ENCODE results near the gene FGF3.
A peak's percentile ranks its signal among the peaks of the same experiment; 100 is the strongest.

Gene FGF3

DNA sequence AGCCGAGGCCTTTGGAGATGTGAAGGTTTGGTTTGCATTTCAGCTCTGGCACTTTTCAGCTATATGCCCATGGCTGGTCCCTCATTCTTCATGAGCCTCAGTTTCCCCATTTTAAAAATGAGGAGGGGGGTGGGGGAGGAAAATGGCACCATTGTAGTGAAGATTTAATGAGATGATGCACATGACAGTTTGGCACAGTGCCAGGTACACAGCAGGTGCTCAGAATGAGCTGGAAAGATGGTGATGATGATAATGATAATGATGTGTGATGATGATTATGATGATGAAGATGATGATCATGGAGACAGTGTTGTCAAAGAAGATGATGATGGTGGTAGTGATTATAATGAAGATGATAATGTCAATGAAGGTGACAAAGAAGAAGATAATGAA, 24.3 kb upstream of the FGF3 start:
- DNase-seq, result no peak

GRCh38 chr11:69842746-69843528, 23.7 kb upstream of the FGF3 start:
- DNase-seq, result no peak

- DNase-seq, result no peak
Measured at GRCh38 chr11:69841859-69842698, 22.9 kb upstream of the FGF3 start.

DNA sequence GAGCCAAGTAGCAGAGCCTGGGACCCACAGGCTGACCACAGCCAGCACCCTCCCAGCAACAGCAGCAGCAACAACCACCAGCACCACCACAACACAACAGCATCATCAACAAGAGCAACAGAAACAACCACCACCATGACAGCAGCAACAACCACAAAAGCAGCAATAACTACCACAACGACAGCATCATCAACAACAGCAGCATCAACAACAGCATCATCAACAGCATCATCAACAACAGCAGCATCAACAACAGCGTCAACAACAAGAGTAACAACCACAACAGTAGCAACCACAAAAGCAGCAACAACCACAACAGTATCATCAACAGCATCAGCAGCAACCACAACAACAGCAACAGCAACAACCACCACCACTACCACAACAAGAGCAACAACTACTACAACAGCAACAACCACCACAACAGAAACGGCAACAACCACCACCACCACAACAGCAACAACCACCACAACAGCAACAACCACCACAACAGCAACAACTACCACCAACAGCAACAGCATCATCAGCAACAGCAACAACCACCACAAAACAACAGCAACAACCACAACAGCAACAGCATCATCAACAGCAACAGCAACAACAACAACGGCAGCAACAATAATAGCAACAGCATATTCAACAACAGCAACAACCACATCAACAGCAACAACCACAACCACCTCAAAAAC, 22.1 kb upstream of the FGF3 start:
- DNase-seq, result no peak

- no peak for DNase-seq
Measured at GRCh38 chr11:69840371-69841169, 21.4 kb upstream of the FGF3 start.

DNA sequence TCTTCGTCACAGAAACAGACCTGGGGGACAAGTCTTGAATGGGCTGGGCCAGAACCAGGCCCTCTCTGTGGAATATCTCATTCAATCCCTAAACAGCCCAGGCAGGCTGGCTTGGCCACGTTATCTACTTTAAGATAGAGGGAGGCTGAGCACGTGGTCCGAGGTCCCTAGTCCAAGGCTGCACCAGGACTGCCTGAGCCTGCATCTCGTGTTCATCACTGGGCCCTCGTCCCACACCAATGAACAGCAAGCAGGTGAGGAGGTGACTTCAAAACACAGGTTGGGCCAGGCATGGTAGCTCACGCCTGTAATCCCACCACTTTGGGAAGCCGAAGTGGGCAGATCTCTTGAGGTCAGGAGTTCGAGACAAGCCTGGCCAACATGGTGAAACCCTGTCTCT, 20.3 kb upstream of the FGF3 start:
- no peak for DNase-seq

DNA sequence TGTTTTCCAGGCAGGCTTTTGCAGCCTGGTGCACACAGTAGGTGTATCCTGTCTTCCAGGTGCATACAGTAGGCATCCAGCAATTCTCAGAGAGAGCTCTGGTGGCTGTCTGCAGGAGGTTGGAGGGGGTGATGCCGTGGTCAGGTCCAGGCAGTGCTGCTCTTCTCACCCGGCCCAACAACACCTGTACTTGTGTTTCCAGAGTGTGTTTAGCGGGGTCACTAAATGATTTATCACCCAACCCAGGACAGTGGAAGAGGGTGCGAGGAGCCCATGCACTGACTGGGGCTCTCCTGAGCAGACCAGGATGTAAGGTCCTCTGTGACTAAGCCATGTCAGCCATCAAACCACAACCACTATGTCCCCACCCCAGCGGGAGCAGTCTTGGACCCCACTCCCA, 18.6 kb upstream of the FGF3 start:
- DNase-seq, result no peak

DNA sequence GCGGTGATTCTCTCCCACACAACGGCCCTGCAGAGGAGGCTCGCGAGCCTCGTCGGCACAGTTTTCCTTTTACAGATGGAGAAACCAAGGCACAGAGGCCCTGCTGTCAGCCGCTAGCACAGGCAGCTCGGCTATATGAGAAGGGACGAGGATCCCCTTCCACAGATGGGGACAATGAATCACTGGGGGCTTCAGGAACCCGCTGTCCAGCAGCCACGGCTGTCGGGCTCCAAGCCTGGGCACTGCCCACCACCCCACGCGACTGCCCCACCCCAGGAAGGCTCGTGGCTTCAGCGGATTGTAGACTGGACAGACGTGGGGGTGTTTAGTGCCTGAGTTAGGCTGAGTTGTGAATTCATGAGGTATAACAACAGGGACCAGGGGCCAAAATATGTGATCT, 17.2 kb upstream of the FGF3 start:
- DNase-seq, result no peak

GRCh38 chr11:69834811-69835800, 15.9 kb upstream of the FGF3 start:
- peak; percentile 69 for DNase-seq

DNA sequence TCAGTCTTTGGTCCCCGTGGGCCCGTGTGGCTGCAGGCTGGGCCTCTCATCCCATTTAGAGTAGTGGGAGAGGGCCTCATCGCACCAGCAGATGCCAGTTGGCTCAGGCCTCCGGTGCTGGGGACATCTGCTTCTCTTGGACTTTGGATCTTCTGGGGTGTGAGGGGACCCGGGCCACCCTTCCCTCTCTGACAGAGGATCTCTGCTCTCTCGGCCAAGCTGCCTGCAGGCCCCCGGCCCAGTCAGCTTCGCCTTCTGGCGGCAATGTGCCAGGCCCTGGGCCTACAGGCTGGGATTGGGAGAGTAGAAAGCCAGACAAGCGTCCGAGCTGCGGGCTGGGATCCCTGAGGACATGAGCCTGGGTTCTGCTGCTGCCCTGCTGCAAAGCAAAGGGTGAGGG, 15.0 kb upstream of the FGF3 start:
- DNase-seq, result no peak

- DNase-seq, result no peak
Measured at GRCh38 chr11:69832561-69833413, 13.6 kb upstream of the FGF3 start.

GRCh38 chr11:69831985-69832384, 12.8 kb upstream of the FGF3 start:
- DNase-seq, result no peak

DNA sequence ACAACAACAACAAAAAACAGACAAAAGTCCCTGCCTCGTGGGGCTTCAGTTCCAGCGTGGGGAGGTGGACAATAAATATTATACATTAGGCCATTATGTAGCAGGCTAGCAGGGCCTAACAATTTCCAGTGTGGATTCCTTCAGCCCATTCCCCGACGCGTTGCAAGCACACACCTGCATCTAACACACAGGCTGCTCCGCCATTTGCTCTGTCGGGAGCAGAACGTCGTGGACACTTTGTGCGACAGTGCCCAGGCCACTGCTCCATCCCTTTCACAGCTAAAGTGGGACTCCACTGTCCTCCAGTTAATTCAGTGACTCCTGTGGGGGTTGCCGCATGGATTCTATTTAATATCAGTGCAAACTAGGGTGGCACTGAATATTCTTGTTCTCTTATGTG, 10.9 kb upstream of the FGF3 start:
- no peak for DNase-seq

GRCh38 chr11:69828971-69829344, 9.7 kb upstream of the FGF3 start:
- DNase-seq, result no peak

GRCh38 chr11:69828276-69828970, 9.2 kb upstream of the FGF3 start:
- no peak for DNase-seq

DNA sequence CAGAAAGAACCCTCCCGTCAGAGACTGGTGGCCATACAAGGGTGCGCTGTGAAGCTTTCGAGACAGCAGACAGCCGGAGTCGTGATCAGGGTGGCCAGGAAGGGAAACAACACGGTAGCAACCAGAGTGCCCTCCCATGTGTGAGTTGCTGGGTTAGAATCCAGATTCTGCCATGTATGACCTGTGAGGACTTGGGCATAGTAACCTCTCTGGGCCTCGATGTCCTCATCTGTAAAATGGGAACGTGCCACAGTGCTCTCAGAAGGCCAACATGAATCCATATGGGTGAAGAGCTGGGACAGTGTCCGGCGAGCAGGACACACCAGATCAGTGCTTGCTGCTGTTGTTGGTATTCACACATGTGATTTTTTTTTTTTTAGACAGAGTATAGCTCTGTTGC, 7.6 kb upstream of the FGF3 start:
- no peak for DNase-seq

DNA sequence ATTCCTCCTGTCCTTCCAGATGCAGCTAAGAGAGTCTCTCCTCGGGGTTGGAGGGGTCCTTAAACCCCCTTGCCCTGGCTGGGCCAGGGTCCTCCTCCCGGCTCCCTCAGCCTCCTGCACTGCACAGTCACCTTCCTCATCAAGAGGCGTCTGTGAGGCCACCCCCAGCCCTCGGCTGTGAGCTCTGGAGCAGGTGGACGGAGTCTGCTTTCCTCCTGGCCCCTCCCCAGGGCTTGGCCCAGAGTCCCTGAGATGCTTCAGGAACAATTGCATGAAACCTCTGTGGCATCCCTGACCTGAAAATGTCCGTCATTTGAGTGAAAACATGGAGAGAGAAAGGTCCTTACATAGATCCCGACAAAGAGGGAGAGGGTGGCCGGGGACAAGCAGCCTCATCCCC, 6.7 kb upstream of the FGF3 start:
- DNase-seq, result no peak

DNA sequence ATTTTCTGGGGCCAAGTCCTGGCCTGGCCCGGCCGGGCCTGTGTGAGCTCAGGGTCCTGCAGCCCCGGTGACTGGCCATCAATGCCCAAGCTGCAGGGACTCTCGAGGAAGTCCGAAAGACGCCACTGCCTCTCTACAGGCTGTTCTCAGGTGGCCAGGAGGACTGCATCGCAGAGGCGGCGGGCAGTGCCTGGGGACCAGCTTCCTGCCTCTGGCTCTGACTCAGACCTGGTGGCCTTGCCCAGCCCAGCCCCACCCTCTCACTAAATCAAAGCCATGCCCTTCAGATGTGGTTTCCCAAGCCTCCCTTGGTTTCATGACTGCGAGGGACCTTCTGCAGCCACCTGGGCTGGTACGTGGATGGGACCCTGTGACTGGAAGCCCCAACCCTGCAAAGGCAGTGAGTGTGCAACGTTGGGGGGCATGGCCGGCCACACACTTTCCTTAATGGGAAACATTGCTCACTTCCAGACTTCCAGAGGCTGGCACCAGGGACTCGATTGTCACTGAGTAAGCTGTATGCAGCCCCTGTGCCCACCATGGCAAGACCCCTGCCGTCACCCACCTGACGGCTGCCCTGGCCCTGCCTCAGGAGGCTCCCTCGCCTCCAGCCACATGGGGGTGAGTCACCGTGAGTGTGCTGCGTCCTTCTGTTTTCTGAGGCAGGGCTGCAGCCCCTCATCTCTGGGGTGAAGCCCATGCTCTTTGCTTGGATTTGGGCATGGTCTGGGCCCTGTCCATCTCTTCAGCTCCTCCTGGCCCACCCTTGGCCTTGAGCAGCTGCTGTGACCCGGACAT, 6.0 kb upstream of the FGF3 start:
- DNase-seq, result no peak

- DNase-seq, result no peak
Measured at GRCh38 chr11:69823641-69824265, 4.5 kb upstream of the FGF3 start.
